Cardiac fibroblast (primary cell): ENCODE results near the gene ZNF789.

Experiments used
- DNase-seq, 2 donors: peaks; one replicate each; pipeline versions ENCODE4 v3.0.0 to v3.0.0-alpha.2; 2010; ENCODE audit warnings: low read depth in 2 of 2
- H3K4me3 ChIP-seq, 2 donors: replicated peaks in 1 of 2; 1 replicate in 1 of 2; 2 replicates in 1 of 2; pipeline ENCODE4 v1.5.1; 2011; ENCODE audit warnings: low read depth in 2 of 2, low read length in 2 of 2, mild to moderate bottlenecking in 2 of 2, moderate library complexity in 1 of 2
- CTCF ChIP-seq: IDR thresholded peaks from one replicate; pipeline ENCODE4 v1.5.1; 2011; ENCODE audit warnings: low read depth, mild to moderate bottlenecking, low read length, inconsistent platforms

ZNF789 gene

GRCh38 chr7:99449326-99449725, 23.4 kb upstream of the ZNF789 start:
- TF ChIP-seq CTCF: no peak
- DNase-seq: no peak
- H3K4me3 ChIP-seq: no peak overlapping the region

- no peak for DNase-seq
- no peak for TF ChIP-seq CTCF
- no peak overlapping the region for H3K4me3 ChIP-seq
Measured at GRCh38 chr7:99451936-99452335, 20.8 kb upstream of the ZNF789 start.

DNA sequence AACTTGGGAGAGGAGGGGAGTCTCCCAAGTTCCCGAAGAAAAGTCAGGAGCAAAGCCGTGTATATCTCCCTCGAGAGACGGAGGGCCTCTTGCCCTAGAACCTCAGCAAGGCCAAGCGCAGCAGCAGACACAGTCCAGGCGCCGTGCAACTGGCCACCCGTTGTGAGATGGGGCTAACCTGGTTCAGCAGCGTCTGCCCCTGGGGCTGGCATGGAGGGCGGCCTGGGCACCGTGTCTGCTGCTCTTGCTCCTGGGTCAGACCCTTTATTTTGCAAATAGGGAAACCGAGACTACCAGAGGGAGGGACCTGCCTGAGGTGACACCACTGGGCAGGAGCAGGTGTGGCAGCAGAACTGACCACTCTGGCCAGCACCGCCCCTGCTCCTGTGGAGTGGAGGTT, 20.1 kb upstream of the ZNF789 start:
- no peak for DNase-seq
- H3K4me3 ChIP-seq: no peak overlapping the region
- TF ChIP-seq CTCF: no peak

DNA sequence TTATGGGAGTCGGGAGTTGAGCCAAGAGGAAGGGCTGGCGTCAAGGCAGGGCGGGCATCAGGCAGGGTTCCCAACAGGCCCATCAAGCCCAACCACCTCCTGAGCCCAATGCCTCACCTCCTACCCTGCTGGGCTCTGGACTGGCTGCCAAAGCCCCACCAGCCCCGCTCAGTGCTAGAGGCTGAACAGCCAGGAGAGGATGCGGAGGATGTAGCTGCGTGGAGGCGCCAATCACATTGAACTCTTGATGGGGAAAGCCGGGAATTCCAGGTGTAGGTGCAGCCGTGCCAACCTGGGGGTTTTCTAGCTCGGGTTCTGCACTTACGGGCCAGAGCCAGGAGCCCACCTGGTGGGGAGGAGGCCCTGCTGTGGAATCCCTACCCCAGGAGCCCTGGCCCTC, 19.6 kb upstream of the ZNF789 start:
- no peak overlapping the region for H3K4me3 ChIP-seq
- no peak for TF ChIP-seq CTCF
- no peak for DNase-seq

DNA sequence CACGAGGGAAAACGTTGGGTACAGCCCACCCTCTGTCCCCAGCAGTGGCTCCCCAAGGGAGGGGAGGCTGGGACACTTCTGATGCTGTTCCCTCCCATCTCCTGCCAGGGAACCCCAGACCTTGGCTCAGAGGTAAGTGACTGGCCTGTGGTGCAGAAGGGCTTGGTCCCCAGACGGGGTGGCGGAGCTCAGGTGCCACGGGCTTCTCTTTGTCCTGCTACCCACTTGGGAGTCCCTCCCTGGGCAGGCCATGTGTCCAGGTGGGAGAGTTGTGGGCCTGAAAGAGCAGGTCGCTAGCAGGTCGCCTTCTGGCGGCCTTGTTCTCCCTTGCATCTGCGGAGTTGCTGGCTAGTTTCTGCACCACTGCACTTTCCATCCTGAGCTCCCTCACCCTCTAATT, 16.8 kb upstream of the ZNF789 start:
- DNase-seq: no peak

DNA sequence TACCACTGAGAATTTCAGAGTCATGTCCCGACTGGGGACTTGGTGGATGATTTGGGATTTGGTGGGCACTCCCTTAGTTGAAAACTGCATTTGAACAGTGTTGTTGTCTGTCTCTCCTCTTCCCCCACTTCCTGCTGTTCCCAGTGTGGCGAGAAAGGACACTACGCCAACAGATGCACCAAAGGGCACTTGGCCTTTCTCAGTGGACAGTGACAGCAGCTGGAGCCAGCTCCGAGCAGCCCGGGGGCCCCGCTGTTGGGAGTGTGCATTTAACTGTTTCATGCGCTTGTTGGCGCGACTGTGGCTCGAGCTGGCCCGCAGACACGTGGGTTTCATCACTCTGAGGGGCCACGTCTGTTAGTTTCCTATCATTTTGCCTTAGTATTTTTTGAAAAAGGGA, 16.4 kb upstream of the ZNF789 start:
- DNase-seq: no peak
- no peak for TF ChIP-seq CTCF

More for the DNA sequence above, 16.8 kb upstream of the ZNF789 start:
- no peak overlapping the region for H3K4me3 ChIP-seq
- TF ChIP-seq CTCF: no peak

GRCh38 chr7:99457050-99457649, 15.5 kb upstream of the ZNF789 start:
- no peak for DNase-seq
- TF ChIP-seq CTCF: no peak
- H3K4me3 ChIP-seq: no peak overlapping the region

More for the DNA sequence above, 16.4 kb upstream of the ZNF789 start:
- no peak overlapping the region for H3K4me3 ChIP-seq
